HEK293 (cell line): ENCODE results near the gene EHD1.
A peak's percentile ranks its signal among the peaks of the same experiment; 100 is the strongest.

Experiments
- GFI1B ChIP-seq: fragments of 450-650 bp; formaldehyde crosslinking; IDR thresholded peaks from 2 replicates; pipeline ENCODE4 v1.5.1; 2016; ENCODE audit warnings: missing biosample characterization, missing genetic modification characterization
- HOXC10 ChIP-seq: sonication (generic); formaldehyde crosslinking; IDR thresholded peaks from 2 replicates; pipeline ENCODE4 v1.8.1; 2023; ENCODE audit warnings: mild to moderate bottlenecking, missing genetic modification reagents
- MYNN ChIP-seq: fragments of 450-650 bp; formaldehyde crosslinking; IDR thresholded peaks from 2 replicates; pipeline ENCODE4 v1.5.1; 2016; ENCODE audit warnings: missing biosample characterization, missing genetic modification characterization, borderline replicate concordance
- SCRT1 ChIP-seq: fragments of 450-650 bp; formaldehyde crosslinking; IDR thresholded peaks from 2 replicates; pipeline ENCODE4 v1.5.1; 2016; ENCODE audit warnings: missing biosample characterization, missing genetic modification characterization, borderline replicate concordance
- SP2 ChIP-seq: fragments of 450-650 bp; formaldehyde crosslinking; IDR thresholded peaks from 2 replicates; pipeline ENCODE4 v1.5.1; 2016; ENCODE audit warnings: missing biosample characterization, missing genetic modification characterization
- SP7 ChIP-seq: fragments of 450-650 bp; formaldehyde crosslinking; IDR thresholded peaks from 2 replicates; pipeline ENCODE4 v1.5.1; 2016; ENCODE audit warnings: missing biosample characterization, missing genetic modification characterization
- TCF7L2 ChIP-seq: IDR thresholded peaks from 2 replicates; pipeline ENCODE4 v1.6.1; 2011; ENCODE audit warnings: low read depth, mild to moderate bottlenecking, inconsistent platforms, low read length, moderate library complexity, borderline replicate concordance
- ZBTB21 ChIP-seq: fragments of 450-650 bp; formaldehyde crosslinking; IDR thresholded peaks from 2 replicates; pipeline ENCODE4 v1.5.1; 2017; ENCODE audit warnings: missing biosample characterization, missing genetic modification characterization
- ZIC2 ChIP-seq: fragments of 450-650 bp; formaldehyde crosslinking; IDR thresholded peaks from 2 replicates; pipeline ENCODE4 v1.5.1; 2016; ENCODE audit warnings: missing biosample characterization, missing genetic modification characterization
- ZNF19 ChIP-seq: fragments of 450-650 bp; formaldehyde crosslinking; IDR thresholded peaks from 2 replicates; pipeline ENCODE4; 2016; ENCODE audit warnings: missing biosample characterization, missing genetic modification characterization, low read depth
- ZNF2 ChIP-seq: fragments of 450-650 bp; formaldehyde crosslinking; IDR thresholded peaks from 2 replicates; pipeline ENCODE4 v1.5.1; 2016; ENCODE audit warnings: missing biosample characterization, missing genetic modification characterization
- ZNF24 ChIP-seq: fragments of 450-650 bp; formaldehyde crosslinking; IDR thresholded peaks from 2 replicates; pipeline ENCODE4 v1.5.1; 2016; ENCODE audit warnings: missing biosample characterization, missing genetic modification characterization
- ZNF292 ChIP-seq: fragments of 450-650 bp; formaldehyde crosslinking; IDR thresholded peaks from 2 replicates; pipeline ENCODE4 v1.5.1; 2016; ENCODE audit warnings: low read depth, missing biosample characterization, missing genetic modification characterization, borderline replicate concordance
- ZNF311 ChIP-seq: fragments of 450-650 bp; formaldehyde crosslinking; IDR thresholded peaks from 2 replicates; pipeline ENCODE4 v1.5.1; 2017; ENCODE audit warnings: missing biosample characterization, missing genetic modification characterization, borderline replicate concordance
- ZNF354C ChIP-seq: fragments of 450-650 bp; formaldehyde crosslinking; IDR thresholded peaks from 2 replicates; pipeline ENCODE4 v1.5.1; 2016; ENCODE audit warnings: missing biosample characterization, missing genetic modification characterization, low read depth, borderline replicate concordance
- ZNF433 ChIP-seq: fragments of 450-650 bp; formaldehyde crosslinking; IDR thresholded peaks from 2 replicates; pipeline ENCODE4 v1.5.1; 2016; ENCODE audit warnings: missing biosample characterization, missing genetic modification characterization, low read depth
- ZNF521 ChIP-seq: fragments of 450-650 bp; formaldehyde crosslinking; IDR thresholded peaks from 2 replicates; pipeline ENCODE4 v1.5.1; 2017; ENCODE audit warnings: missing biosample characterization, mild to moderate bottlenecking, missing genetic modification characterization
- ZNF555 ChIP-seq: fragments of 450-650 bp; formaldehyde crosslinking; conservative IDR thresholded peaks from 2 replicates; pipeline ENCODE4 v1.5.1; 2017; ENCODE audit warnings: missing biosample characterization, mild to moderate bottlenecking, missing genetic modification characterization, inconsistent platforms
- ZNF629 ChIP-seq: fragments of 450-650 bp; formaldehyde crosslinking; IDR thresholded peaks from 2 replicates; pipeline ENCODE4 v1.5.1; 2017; ENCODE audit warnings: missing biosample characterization, missing genetic modification characterization
- ZNF670 ChIP-seq: fragments of 450-650 bp; formaldehyde crosslinking; IDR thresholded peaks from 2 replicates; pipeline ENCODE4 v1.5.1; 2016; ENCODE audit warnings: missing biosample characterization, missing genetic modification characterization, low read depth
- ZNF747 ChIP-seq: fragments of 450-650 bp; formaldehyde crosslinking; IDR thresholded peaks from 2 replicates; pipeline ENCODE4 v1.5.1; 2016; ENCODE audit warnings: missing biosample characterization, missing genetic modification characterization
- TF ChIP-seq, protein P1 (sequence below): fragments of 450-650 bp; formaldehyde crosslinking; IDR thresholded peaks from 2 replicates; pipeline ENCODE4 v1.5.1; 2017; ENCODE audit warnings: missing biosample characterization, missing genetic modification characterization
- TF ChIP-seq, protein P2 (sequence below): fragments of 450-650 bp; formaldehyde crosslinking; IDR thresholded peaks from 2 replicates; pipeline ENCODE4 v1.5.1; 2016; ENCODE audit warnings: missing biosample characterization, missing genetic modification characterization, low read depth
- TF ChIP-seq, protein P3 (sequence below): fragments of 450-650 bp; formaldehyde crosslinking; IDR thresholded peaks from 2 replicates; pipeline ENCODE4 v1.5.1; 2016; ENCODE audit warnings: missing biosample characterization, missing genetic modification characterization
- TF ChIP-seq, protein P4 (sequence below): fragments of 450-650 bp; formaldehyde crosslinking; IDR thresholded peaks from 2 replicates; pipeline ENCODE4 v1.5.1; 2016; ENCODE audit warnings: missing biosample characterization, missing genetic modification characterization
- TF ChIP-seq, protein P5 (sequence below): fragments of 450-650 bp; formaldehyde crosslinking; IDR thresholded peaks from 2 replicates; pipeline ENCODE4 v1.5.1; 2016; ENCODE audit warnings: missing biosample characterization, missing genetic modification characterization
- TF ChIP-seq, protein P6 (sequence below): fragments of 450-650 bp; formaldehyde crosslinking; IDR thresholded peaks from 2 replicates; pipeline ENCODE4 v1.5.1; 2016; ENCODE audit warnings: missing biosample characterization, missing genetic modification characterization

Gene EHD1

DNA sequence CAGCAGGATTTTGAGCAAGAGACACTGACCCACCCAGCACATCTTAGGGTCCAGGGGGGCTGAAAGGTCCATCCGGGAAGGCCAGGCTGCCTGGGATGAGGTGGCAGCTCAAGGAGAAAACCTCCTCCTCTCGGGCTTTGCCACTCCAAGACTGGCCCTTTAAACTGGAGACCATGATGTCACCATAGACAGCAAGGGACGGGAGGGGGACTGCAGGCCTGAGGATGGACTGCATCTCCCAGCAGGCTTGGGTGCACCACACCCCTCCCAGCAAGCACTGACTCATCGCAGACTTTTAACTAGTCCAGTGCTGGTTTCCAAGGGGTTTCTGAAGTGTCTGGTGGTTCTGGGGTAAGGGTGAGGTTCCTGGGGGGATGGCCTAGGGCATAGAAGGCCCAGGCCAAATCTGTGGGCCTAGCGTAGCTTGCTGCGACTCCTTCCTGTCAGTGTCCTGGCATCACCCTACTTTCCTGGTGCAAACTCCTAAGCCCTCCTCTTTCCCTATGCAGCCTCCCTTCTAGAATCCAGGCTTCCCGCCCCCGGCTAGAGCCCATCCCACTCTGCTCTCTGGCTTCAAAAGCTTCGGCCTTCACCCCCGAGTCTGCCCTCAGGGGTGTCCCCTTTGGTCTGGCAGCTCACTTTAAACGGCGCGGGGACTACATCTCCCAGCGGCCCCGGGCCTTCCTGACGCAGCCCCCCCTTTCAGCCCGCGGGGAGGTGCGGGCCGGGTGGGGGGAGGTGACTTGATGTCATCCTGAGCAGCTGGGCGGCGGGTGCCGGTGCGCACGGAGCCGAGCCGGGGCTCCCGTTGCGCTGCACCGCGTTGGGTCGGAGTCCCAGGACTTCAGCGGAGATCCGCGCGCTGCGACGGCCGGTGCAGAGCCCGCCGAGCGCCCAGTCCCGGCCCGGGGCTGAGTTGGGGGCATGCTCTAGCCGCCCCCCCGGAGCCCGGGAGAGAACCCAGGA is 45.8 kb upstream of the EHD1 start, which contains the start of gene PPP2R5B (continued):
- TF ChIP-seq ZNF629 (tag by site-specific recombination) (peak; percentile 85), TCF7L2 (no peak), ZNF433 (no peak), ZNF311 (tag by site-specific recombination) (no peak), ZIC2 (tag by site-specific recombination) (peak; percentile 65), ZNF19 (tag by site-specific recombination) (no peak), ZNF2 (tag by site-specific recombination) (no peak), ZNF354C (no peak), ZNF555 (tag by site-specific recombination) (no peak), HOXC10 (CRISPR knock-in tag) (no peak), ZNF747 (tag by site-specific recombination) (no peak), GFI1B (no peak), ZNF292 (tag by site-specific recombination) (no peak), ZNF670 (tag by site-specific recombination) (no peak), ZNF24 (tag by site-specific recombination) (no peak), SP7 (tag by site-specific recombination) (peak; percentile 78), ZBTB21 (peak; percentile 70; the same call in 1 of the 2 replicates), MYNN (tag by site-specific recombination) (peak; percentile 76), ZNF521 (no peak), SP2 (tag by site-specific recombination) (peak; percentile 69), SCRT1 (tag by site-specific recombination) (no peak)
- TF ChIP-seq, protein P1, sequence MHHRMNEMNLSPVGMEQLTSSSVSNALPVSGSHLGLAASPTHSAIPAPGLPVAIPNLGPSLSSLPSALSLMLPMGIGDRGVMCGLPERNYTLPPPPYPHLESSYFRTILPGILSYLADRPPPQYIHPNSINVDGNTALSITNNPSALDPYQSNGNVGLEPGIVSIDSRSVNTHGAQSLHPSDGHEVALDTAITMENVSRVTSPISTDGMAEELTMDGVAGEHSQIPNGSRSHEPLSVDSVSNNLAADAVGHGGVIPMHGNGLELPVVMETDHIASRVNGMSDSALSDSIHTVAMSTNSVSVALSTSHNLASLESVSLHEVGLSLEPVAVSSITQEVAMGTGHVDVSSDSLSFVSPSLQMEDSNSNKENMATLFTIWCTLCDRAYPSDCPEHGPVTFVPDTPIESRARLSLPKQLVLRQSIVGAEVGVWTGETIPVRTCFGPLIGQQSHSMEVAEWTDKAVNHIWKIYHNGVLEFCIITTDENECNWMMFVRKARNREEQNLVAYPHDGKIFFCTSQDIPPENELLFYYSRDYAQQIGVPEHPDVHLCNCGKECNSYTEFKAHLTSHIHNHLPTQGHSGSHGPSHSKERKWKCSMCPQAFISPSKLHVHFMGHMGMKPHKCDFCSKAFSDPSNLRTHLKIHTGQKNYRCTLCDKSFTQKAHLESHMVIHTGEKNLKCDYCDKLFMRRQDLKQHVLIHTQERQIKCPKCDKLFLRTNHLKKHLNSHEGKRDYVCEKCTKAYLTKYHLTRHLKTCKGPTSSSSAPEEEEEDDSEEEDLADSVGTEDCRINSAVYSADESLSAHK (tag by site-specific recombination), result 0 out of 2 replicates have a peak, but pooled peaks have one; percentile 50
- TF ChIP-seq, protein P2, sequence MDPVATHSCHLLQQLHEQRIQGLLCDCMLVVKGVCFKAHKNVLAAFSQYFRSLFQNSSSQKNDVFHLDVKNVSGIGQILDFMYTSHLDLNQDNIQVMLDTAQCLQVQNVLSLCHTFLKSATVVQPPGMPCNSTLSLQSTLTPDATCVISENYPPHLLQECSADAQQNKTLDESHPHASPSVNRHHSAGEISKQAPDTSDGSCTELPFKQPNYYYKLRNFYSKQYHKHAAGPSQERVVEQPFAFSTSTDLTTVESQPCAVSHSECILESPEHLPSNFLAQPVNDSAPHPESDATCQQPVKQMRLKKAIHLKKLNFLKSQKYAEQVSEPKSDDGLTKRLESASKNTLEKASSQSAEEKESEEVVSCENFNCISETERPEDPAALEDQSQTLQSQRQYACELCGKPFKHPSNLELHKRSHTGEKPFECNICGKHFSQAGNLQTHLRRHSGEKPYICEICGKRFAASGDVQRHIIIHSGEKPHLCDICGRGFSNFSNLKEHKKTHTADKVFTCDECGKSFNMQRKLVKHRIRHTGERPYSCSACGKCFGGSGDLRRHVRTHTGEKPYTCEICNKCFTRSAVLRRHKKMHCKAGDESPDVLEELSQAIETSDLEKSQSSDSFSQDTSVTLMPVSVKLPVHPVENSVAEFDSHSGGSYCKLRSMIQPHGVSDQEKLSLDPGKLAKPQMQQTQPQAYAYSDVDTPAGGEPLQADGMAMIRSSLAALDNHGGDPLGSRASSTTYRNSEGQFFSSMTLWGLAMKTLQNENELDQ (tag by site-specific recombination), result no peak
- TF ChIP-seq, protein P3, sequence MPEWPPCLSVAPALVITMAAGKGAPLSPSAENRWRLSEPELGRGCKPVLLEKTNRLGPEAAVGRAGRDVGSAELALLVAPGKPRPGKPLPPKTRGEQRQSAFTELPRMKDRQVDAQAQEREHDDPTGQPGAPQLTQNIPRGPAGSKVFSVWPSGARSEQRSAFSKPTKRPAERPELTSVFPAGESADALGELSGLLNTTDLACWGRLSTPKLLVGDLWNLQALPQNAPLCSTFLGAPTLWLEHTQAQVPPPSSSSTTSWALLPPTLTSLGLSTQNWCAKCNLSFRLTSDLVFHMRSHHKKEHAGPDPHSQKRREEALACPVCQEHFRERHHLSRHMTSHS, result no peak
- TF ChIP-seq, protein P4, sequence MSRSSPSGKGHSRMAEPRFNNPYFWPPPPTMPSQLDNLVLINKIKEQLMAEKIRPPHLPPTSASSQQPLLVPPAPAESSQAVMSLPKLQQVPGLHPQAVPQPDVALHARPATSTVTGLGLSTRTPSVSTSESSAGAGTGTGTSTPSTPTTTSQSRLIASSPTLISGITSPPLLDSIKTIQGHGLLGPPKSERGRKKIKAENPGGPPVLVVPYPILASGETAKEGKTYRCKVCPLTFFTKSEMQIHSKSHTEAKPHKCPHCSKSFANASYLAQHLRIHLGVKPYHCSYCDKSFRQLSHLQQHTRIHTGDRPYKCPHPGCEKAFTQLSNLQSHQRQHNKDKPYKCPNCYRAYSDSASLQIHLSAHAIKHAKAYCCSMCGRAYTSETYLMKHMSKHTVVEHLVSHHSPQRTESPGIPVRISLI (tag by site-specific recombination), result no peak
- TF ChIP-seq, protein P5, sequence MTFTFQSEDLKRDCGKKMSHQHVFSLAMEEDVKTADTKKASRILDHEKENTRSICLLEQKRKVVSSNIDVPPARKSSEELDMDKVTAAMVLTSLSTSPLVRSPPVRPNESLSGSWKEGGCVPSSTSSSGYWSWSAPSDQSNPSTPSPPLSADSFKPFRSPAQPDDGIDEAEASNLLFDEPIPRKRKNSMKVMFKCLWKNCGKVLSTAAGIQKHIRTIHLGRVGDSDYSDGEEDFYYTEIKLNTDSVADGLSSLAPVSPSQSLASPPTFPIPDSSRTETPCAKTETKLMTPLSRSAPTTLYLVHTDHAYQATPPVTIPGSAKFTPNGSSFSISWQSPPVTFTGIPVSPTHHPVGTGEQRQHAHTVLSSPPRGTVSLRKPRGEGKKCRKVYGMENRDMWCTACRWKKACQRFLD (tag by site-specific recombination), result peak; percentile 84
- TF ChIP-seq, protein P6, sequence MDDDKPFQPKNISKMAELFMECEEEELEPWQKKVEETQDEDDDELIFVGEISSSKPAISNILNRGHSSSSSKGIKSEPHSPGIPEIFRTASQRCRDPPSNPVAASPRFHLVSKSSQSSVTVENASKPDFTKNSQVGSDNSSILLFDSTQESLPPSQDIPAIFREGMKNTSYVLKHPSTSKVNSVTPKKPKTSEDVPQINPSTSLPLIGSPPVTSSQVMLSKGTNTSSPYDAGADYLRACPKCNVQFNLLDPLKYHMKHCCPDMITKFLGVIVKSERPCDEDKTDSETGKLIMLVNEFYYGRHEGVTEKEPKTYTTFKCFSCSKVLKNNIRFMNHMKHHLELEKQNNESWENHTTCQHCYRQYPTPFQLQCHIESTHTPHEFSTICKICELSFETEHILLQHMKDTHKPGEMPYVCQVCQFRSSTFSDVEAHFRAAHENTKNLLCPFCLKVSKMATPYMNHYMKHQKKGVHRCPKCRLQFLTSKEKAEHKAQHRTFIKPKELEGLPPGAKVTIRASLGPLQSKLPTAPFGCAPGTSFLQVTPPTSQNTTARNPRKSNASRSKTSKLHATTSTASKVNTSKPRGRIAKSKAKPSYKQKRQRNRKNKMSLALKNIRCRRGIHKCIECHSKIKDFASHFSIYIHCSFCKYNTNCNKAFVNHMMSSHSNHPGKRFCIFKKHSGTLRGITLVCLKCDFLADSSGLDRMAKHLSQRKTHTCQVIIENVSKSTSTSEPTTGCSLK (tag by site-specific recombination), result no peak
